H1 (cell line): ENCODE measurements around the gene CSAD. TPM values are rescaled to one million over a fixed set of nuclear protein-coding genes. Genes with fewer than 3 reads are reported as not detected.

ENCODE experiments used
- CTCF ChIA-PET: fragments of 300-600 bp; sonication (Branson Sonifier 250); formaldehyde crosslinking; loops from one replicate; lab custom pipeline; 2021; ENCODE audit not compliant: partially characterized antibody; lab: Charles Lee
- POLR2A ChIA-PET: fragments of 300-600 bp; sonication (Branson Sonifier 250); formaldehyde crosslinking; loops from one replicate; lab custom pipeline; 2021; ENCODE audit warnings: inconsistent platforms; ENCODE audit not compliant: partially characterized antibody; lab: Charles Lee
- DNase-seq, 2 experiments: peaks; one replicate each; pipeline versions ENCODE4 v3.0.0 to v3.0.0-alpha.2; 2010 to 2022; ENCODE audit warnings: low spot score in 2 of 2, low read depth in 1 of 2, mixed read lengths in 1 of 2
- FAIRE-seq: peaks from 2 replicates; lab custom pipeline; 2011; peaks lifted over from hg19 to GRCh38; lab: Jason Lieb, UNC
- H2AFZ ChIP-seq: 2 replicates; pipeline ENCODE4 v1.8.1; 2012; ENCODE audit warnings: low read length, inconsistent platforms
- H2AK5ac ChIP-seq: 2 replicates; pipeline ENCODE4 v1.6.1; 2013; ENCODE audit warnings: low read depth, low read length
- H2BK120ac ChIP-seq: replicated peaks from 2 replicates; pipeline ENCODE3; 2013; ENCODE audit warnings: low read depth, low read length, inconsistent platforms
- H2BK12ac ChIP-seq: 2 replicates; pipeline ENCODE4 v1.6.1; 2013; ENCODE audit warnings: low read depth, low read length
- H2BK15ac ChIP-seq: 2 replicates; pipeline ENCODE4 v1.6.1; 2013; ENCODE audit warnings: low read length
- H2BK20ac ChIP-seq: 2 replicates; pipeline ENCODE4 v1.6.1; 2013; ENCODE audit warnings: low read length
- H2BK5ac ChIP-seq: 2 replicates; pipeline ENCODE4 v1.6.1; 2013; ENCODE audit warnings: low read depth, low read length
- H3K14ac ChIP-seq: 2 replicates; pipeline ENCODE4 v1.6.1; 2013; ENCODE audit warnings: inconsistent platforms; ENCODE audit not compliant: insufficient read length
- H3K18ac ChIP-seq: 2 replicates; pipeline ENCODE4 v1.6.1; 2013; ENCODE audit warnings: low read length; ENCODE audit errors: extremely low read depth
- H3K23ac ChIP-seq: 2 replicates; pipeline ENCODE4 v1.6.1; 2013; ENCODE audit warnings: inconsistent platforms; ENCODE audit not compliant: insufficient read length
- H3K23me2 ChIP-seq: 2 replicates; pipeline ENCODE4 v1.6.1; 2013; ENCODE audit warnings: low read depth, low read length
- H3K27ac ChIP-seq: 2 replicates; pipeline ENCODE4 v1.6.1; 2011; ENCODE audit warnings: low read depth, low read length, inconsistent platforms
- H3K27me3 ChIP-seq, 4 experiments: replicated peaks in 1 of 4; 1 replicate in 1 of 4; 2 replicates in 3 of 4; pipeline versions ENCODE4 v1.6.1 to v1.8.1; 2011 to 2013; ENCODE audit warnings: low read length in 3 of 4, mild to moderate bottlenecking in 3 of 4, inconsistent platforms in 2 of 4, mixed read lengths in 2 of 4, moderate library complexity in 1 of 4; ENCODE audit not compliant: control insufficient read depth in 3 of 4, insufficient read depth in 3 of 4; ENCODE audit errors: extremely low read depth in 1 of 4
- H3K36me3 ChIP-seq, 4 experiments: 2 replicates each; pipeline versions ENCODE4 v1.6.1 to v1.8.1; 2011 to 2013; ENCODE audit warnings: mild to moderate bottlenecking in 4 of 4, low read length in 3 of 4, moderate library complexity in 2 of 4, control low read depth in 1 of 4, inconsistent platforms in 1 of 4; ENCODE audit not compliant: insufficient read depth in 4 of 4, control insufficient read depth in 2 of 4
- H3K4ac ChIP-seq: replicated peaks from 2 replicates; pipeline ENCODE3; 2013; ENCODE audit warnings: low read length, low read depth, mixed read lengths, inconsistent platforms; ENCODE audit not compliant: insufficient read length
- H3K4me1 ChIP-seq, 4 experiments: replicated peaks in 1 of 4; 1 replicate in 1 of 4; 2 replicates in 3 of 4; pipeline versions ENCODE4 v1.6.1 to v1.8.1; 2011 to 2013; ENCODE audit warnings: low read length in 3 of 4, inconsistent platforms in 2 of 4, mixed read lengths in 1 of 4; ENCODE audit not compliant: insufficient read depth in 4 of 4, control insufficient read depth in 3 of 4
- H3K4me2 ChIP-seq, 2 experiments: 2 replicates each; pipeline versions ENCODE4 v1.6.1 to v1.8.1; 2011 to 2013; ENCODE audit warnings: low read depth in 2 of 2, low read length in 2 of 2, control low read depth in 1 of 2, inconsistent platforms in 1 of 2, mild to moderate bottlenecking in 1 of 2; ENCODE audit not compliant: insufficient read depth in 1 of 2
- H3K4me3 ChIP-seq, 4 experiments: fragments of 200-600, 300-600 bp in 1 of 4; sonication (generic), shearing (Covaris generic), sonication (Bioruptor Twin) in 1 of 4; 2 replicates each; pipeline versions ENCODE4 v1.5.1 to v1.8.1; 2011 to 2016; ENCODE audit warnings: low read length in 4 of 4, low read depth in 3 of 4, control low read depth in 2 of 4, inconsistent platforms in 2 of 4, mild to moderate bottlenecking in 2 of 4, mixed read lengths in 1 of 4, moderate library complexity in 1 of 4; ENCODE audit not compliant: insufficient read depth in 2 of 4; ENCODE audit errors: extremely low read depth in 1 of 4
- H3K56ac ChIP-seq: replicated peaks from 2 replicates; pipeline ENCODE3; 2013; ENCODE audit warnings: low read depth, mild to moderate bottlenecking, mixed read lengths, low read length, inconsistent platforms; ENCODE audit not compliant: insufficient read length
- H3K79me1 ChIP-seq: 2 replicates; pipeline ENCODE4 v1.6.1; 2013; ENCODE audit warnings: low read depth, low read length, control low read depth
- H3K79me2 ChIP-seq, 2 experiments: 2 replicates each; pipeline versions ENCODE4 v1.6.1 to v1.8.1; 2012 to 2013; ENCODE audit warnings: low read length in 2 of 2, mild to moderate bottlenecking in 2 of 2, inconsistent platforms in 1 of 2; ENCODE audit not compliant: insufficient read depth in 2 of 2, control insufficient read depth in 1 of 2
- H3K9ac ChIP-seq, 4 experiments: replicated peaks in 1 of 4; 1 replicate in 1 of 4; 2 replicates in 3 of 4; pipeline versions ENCODE4 v1.6.1 to v1.8.1; 2011 to 2013; ENCODE audit warnings: low read depth in 3 of 4, low read length in 3 of 4, control low read depth in 2 of 4, mild to moderate bottlenecking in 2 of 4, moderate library complexity in 2 of 4, inconsistent platforms in 1 of 4; ENCODE audit errors: extremely low read depth in 1 of 4
- H3K9me3 ChIP-seq, 2 experiments: 2 replicates each; pipeline versions ENCODE4 v1.6.1 to v1.8.1; 2012 to 2013; ENCODE audit warnings: mild to moderate bottlenecking in 2 of 2, moderate library complexity in 2 of 2, control low read depth in 1 of 2, inconsistent platforms in 1 of 2, low read depth in 1 of 2, low read length in 1 of 2, mixed read lengths in 1 of 2; ENCODE audit not compliant: insufficient read depth in 2 of 2
- H4K20me1 ChIP-seq, 2 experiments: replicated peaks in 1 of 2; 2 replicates each; pipeline versions ENCODE3 to v1.8.1; 2011 to 2013; ENCODE audit warnings: inconsistent platforms in 2 of 2, low read length in 2 of 2, mild to moderate bottlenecking in 1 of 2; ENCODE audit not compliant: insufficient read depth in 2 of 2, control insufficient read depth in 1 of 2
- H4K5ac ChIP-seq: 2 replicates; pipeline ENCODE4 v1.6.1; 2013; ENCODE audit warnings: low read length, low read depth, mixed read lengths, inconsistent platforms; ENCODE audit not compliant: insufficient read length
- H4K8ac ChIP-seq: 2 replicates; pipeline ENCODE4 v1.8.0; 2013; ENCODE audit warnings: mild to moderate bottlenecking, moderate library complexity, low read length, inconsistent platforms; ENCODE audit not compliant: insufficient read depth; ENCODE audit errors: extremely low read depth
- H4K91ac ChIP-seq: replicated peaks from 2 replicates; pipeline ENCODE3; 2013; ENCODE audit warnings: low read length, mixed read lengths, inconsistent platforms; ENCODE audit not compliant: insufficient read length
- CREB1 ChIP-seq: IDR thresholded peaks from 2 replicates; pipeline ENCODE4 v1.6.1; 2012; ENCODE audit warnings: inconsistent platforms
- KDM5A ChIP-seq: fragments of 200-600 bp; IDR thresholded peaks from 2 replicates; pipeline ENCODE4 v1.7.1; 2012; ENCODE audit warnings: mild to moderate bottlenecking, low read length, inconsistent platforms, mixed read lengths
- PHF8 ChIP-seq: fragments of 200-600 bp; sonication (generic); conservative IDR thresholded peaks from 2 replicates; pipeline ENCODE4 v1.7.1; 2012; ENCODE audit warnings: low read depth, mild to moderate bottlenecking, inconsistent platforms, low read length, moderate library complexity
- POU5F1 ChIP-seq: IDR thresholded peaks from 2 replicates; pipeline ENCODE4 v1.6.1; 2011; ENCODE audit warnings: low read depth, mild to moderate bottlenecking, low read length, moderate library complexity
- RNF2 ChIP-seq: fragments of 200-900, 300-1000 bp; sonication (generic); IDR thresholded peaks from 2 replicates; pipeline ENCODE4 v1.7.1; 2016; ENCODE audit warnings: borderline replicate concordance, low read depth, mild to moderate bottlenecking, antibody characterized with exemption, low read length; ENCODE audit not compliant: poor library complexity, severe bottlenecking; ENCODE audit errors: missing control alignments
- SIN3A ChIP-seq, 2 experiments: IDR thresholded peaks in 1 of 2; conservative IDR thresholded peaks in 1 of 2; 2 replicates each; pipeline ENCODE4 v1.6.1; 2011 to 2012; ENCODE audit warnings: low read length in 2 of 2, improper control_type of control experiment in 1 of 2, low read depth in 1 of 2, mild to moderate bottlenecking in 1 of 2
- SIRT6 ChIP-seq: IDR thresholded peaks from one replicate; pipeline ENCODE4 v1.7.1; 2012; ENCODE audit warnings: low read length, inconsistent platforms
- TAF7 ChIP-seq: optimal IDR thresholded peaks from 2 replicates; pipeline ENCODE3; 2011; ENCODE audit warnings: low read depth, mild to moderate bottlenecking, inconsistent platforms, low read length, moderate library complexity, borderline replicate concordance
- YY1 ChIP-seq: IDR thresholded peaks from 2 replicates; pipeline ENCODE4 v1.6.1; 2011; ENCODE audit warnings: low read depth, mild to moderate bottlenecking, low read length
- ZNF274 ChIP-seq: IDR thresholded peaks from 2 replicates; pipeline ENCODE4 v1.7.0; 2012; ENCODE audit warnings: low read length, borderline replicate concordance; ENCODE audit errors: extremely low read depth
- WGBS, 2 experiments: shearing (Covaris generic) in 1 of 2; methylation state at CpG; one replicate each; pipeline versions ENCODE4 v1.1.6 to v1.1.7; 2013 to 2015; ENCODE audit warnings: low lambda C conversion rate in 2 of 2, mixed read lengths in 2 of 2, inconsistent platforms in 1 of 2, low coverage in 1 of 2, missing lambda C conversion rate in 1 of 2; ENCODE audit not compliant: insufficient replicate concordance in 2 of 2, insufficient coverage in 1 of 2, insufficient read length in 1 of 2; ENCODE audit errors: extremely low coverage in 1 of 2, missing lambda C conversion rate in 1 of 2; 5-methylcytosine and 5-hydroxymethylcytosine counted together
- polyA plus RNA-seq, 7 experiments: library from polyadenylated mRNA; depleted of rRNA in 3 of 7; stranded (reverse) in 5 of 7; unstranded in 2 of 7; fragments of >200 nt in 5 of 7; fragments of 200-250 nt in 2 of 7; gene quantifications; 1 replicate in 5 of 7; 2 replicates in 1 of 7; 4 replicates in 1 of 7; pipeline versions ENCODE4 v1.2.1 to v1.2.3, GENCODE V29; 2011 to 2013; ENCODE audit warnings: missing spikeins in 2 of 7, mixed read lengths in 2 of 7
- total RNA-seq: library from RNA; stranded (reverse); fragmentation: NEBNext Ultra II Directional; extraction: Animal tissue kit (Norgen Biotek cat#: 25700); gene quantifications from 2 replicates; pipeline ENCODE4 v1.2.1, GENCODE V29; 2021

Gene CSAD
- total and polyA plus RNA-seq, 2 of the 8 experiments (the other 6 are each of a cell fraction or from before 2014, with no cell fraction given), result 8.8 to 11.3 TPM

- DNase-seq, result no peak
- TF ChIP-seq CREB1 (no peak), RNF2 (no peak), SIRT6 (no peak), SIN3A (conservative IDR thresholded peaks at IDR 0.05 in 1 of 2, IDR thresholded peaks at IDR 0.05 in 1 of 2; ENCODE audit: low read depth in 1 of 2, low read length in 2 of 2) (no peak), POU5F1 (no peak), TAF7 (no peak), YY1 (no peak), ZNF274 (no peak), KDM5A (no peak), PHF8 (no peak)
Measured at GRCh38 chr12:53187145-53187899, 6.6 kb upstream of the CSAD start.

More at GRCh38 chr12:53187145-53187899, 6.6 kb upstream of the CSAD start:
- Histone ChIP-seq H3K4me3 (no peak overlapping the region), H3K79me1 (no peaks in the 10 kb centered on the region; the same call in 1 of the 2 replicates), H3K79me2 (peaks cover 0 to 6% of the 10 kb centered on the region in 2 experiments; a peak in 2 of 4 replicates), H3K9me3 (no peaks in the 10 kb centered on the region), H4K8ac (no peak overlapping the region), H2BK20ac (no peak overlapping the region), H2BK12ac (no peak overlapping the region), H4K91ac (no peak overlapping the region), H2BK5ac (no peak overlapping the region), H3K4ac (no peak overlapping the region), H3K9ac (no peak overlapping the region), H3K23ac (no peak overlapping the region), H4K5ac (no peak overlapping the region), H3K56ac (no peak overlapping the region), H3K27ac (no peak overlapping the region), H3K36me3 (peaks cover 11 to 50% (median 33%) of the 10 kb centered on the region in 4 experiments), H2BK120ac (no peak overlapping the region), H2AK5ac (no peak overlapping the region), H3K4me1 (peaks cover 0 to 6% (median 3%) of the 10 kb centered on the region in 4 experiments; a peak in 4 of 7 replicates), H4K20me1 (peaks cover 2 to 16% of the 10 kb centered on the region in 2 experiments), H3K4me2 (no peak overlapping the region), H3K14ac (no peak overlapping the region), H3K27me3 (peaks cover 0 to 4% (median 0%) of the 10 kb centered on the region in 4 experiments; a peak in 1 of 7 replicates), H2BK15ac (no peak overlapping the region), H2AFZ (no peak overlapping the region), H3K18ac (no peak overlapping the region), H3K23me2 (no peaks in the 10 kb centered on the region; the same call in 1 of the 2 replicates)
- CTCF ChIA-PET, result interaction anchor here (0.6 to 11.1 kb wide), 27 partner anchors 12 to 1510 kb away, joined by 3 to 164 read pairs (median 3); partner anchors contain the start of genes ITGB7 and MYG1
- FAIRE-seq, result no peak
- POLR2A ChIA-PET, result interaction anchor here (0.7 to 1.9 kb wide), 12 partner anchors 8 to 134 kb away, joined by 3 to 6 read pairs (median 3); partner anchors contain the start of genes AAAS and SOAT2
- 90% methylated on average over 15 of the region's 15 CpGs; no CpG with 5 or more reads in 1 of the 2 experiments for WGBS, 2 experiments
